ENCODE results near the gene SELENOI. TPM values are rescaled to one million over a fixed set of nuclear protein-coding genes. Genes with fewer than 3 reads are reported as not detected.

The SELENOI gene
- total and polyA plus RNA-seq, 2 of the 4 experiments (the other 2 are of a cell fraction): 5.1 to 25.1 TPM

DNA sequence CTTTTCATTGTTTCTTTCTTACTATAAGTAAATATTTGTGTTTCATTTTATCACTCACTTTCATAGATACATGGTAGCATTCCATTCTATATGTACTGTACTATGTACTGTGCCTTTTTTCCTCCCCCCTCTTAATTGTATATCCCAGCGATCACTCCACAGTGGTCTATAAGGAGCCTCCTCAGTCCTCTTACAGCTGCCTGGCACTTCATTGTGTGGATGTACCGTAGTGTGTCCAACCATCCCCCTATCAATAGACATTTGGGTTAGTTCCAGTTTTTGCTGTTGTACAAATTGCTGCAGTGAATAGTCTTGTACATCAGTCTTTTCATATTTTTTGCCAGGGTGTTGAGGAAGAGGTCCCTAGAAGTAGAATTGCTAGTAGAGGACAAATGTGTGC lies 34.3 kb downstream of the SELENOI start:
- Histone ChIP-seq H3K4me2 (ENCODE audit: low read depth, low read length) (no peak overlapping the region), H3K4me3 (ENCODE audit: insufficient read depth, low read depth, low read length) (no peak overlapping the region), H4K91ac (ENCODE audit: insufficient read depth, low read depth, low read length) (no peak overlapping the region), H4K20me1 (ENCODE audit: insufficient read depth, low read length) (no peaks in the 10 kb centered on the region), H2BK20ac (ENCODE audit: low read depth, low read length) (no peak overlapping the region), H2BK15ac (ENCODE audit: low read depth, low read length) (no peak overlapping the region), H3K23ac (ENCODE audit: low read depth, low read length) (no peak overlapping the region), H3K27ac (ENCODE audit: insufficient read depth, low read length) (no peak overlapping the region), H3K56ac (ENCODE audit: extremely low read depth, insufficient read depth, low read length) (no peak overlapping the region), H2AFZ (replicated peaks; ENCODE audit: low read length, poor library complexity) (no peak overlapping the region), H2BK120ac (ENCODE audit: low read depth, low read length) (no peak overlapping the region), H3K36me3 (ENCODE audit: control insufficient read depth, insufficient read depth, low read length) (peaks cover 5% of the 10 kb centered on the region; the same call in 1 of the 2 replicates), H2AK5ac (ENCODE audit: low read depth, low read length) (no peak overlapping the region), H3K4ac (ENCODE audit: low read depth, low read length) (no peak overlapping the region), H3K9ac (ENCODE audit: low read depth, low read length) (no peak overlapping the region), H4K5ac (ENCODE audit: low read depth, low read length) (no peak overlapping the region), H2AK9ac (replicated peaks; ENCODE audit: low read depth, low read length, poor library complexity) (no peak overlapping the region), H3K27me3 (ENCODE audit: control insufficient read depth, insufficient read depth, low read length) (no peaks in the 10 kb centered on the region), H3K4me1 (ENCODE audit: control insufficient read depth, insufficient read depth, low read length) (no peaks in the 10 kb centered on the region), H3K9me3 (ENCODE audit: control insufficient read depth, insufficient read depth, low read length) (no peaks in the 10 kb centered on the region), H3K9me1 (ENCODE audit: insufficient read depth, low read length) (no peaks in the 10 kb centered on the region), H3K14ac (replicated peaks; ENCODE audit: low read depth, low read length) (no peak overlapping the region; the same call in 1 of the 2 replicates), H3K18ac (ENCODE audit: low read depth, low read length) (no peak overlapping the region), H2BK5ac (ENCODE audit: low read depth, low read length, poor library complexity, severe bottlenecking) (no peak overlapping the region), H4K8ac (ENCODE audit: low read depth in 2 of 2, low read length in 2 of 2) (no peak overlapping the region), H3K79me1 (ENCODE audit: low read depth in 1 of 2, low read length in 2 of 2) (peaks cover 3 to 4% of the 10 kb centered on the region in 2 experiments; a peak in 3 of 4 replicates)
- POLR2A ChIA-PET (ENCODE audit: unreplicated experiment): no interaction called here
- CTCF ChIA-PET: interaction anchor here (0.6 kb wide), 1 partner anchor 393 kb away, joined by 3 read pairs; no protein-coding TSS in a partner anchor
- intact Hi-C loops (cut with micrococcal nuclease): no loop called here
- TF ChIP-seq, protein P1, sequence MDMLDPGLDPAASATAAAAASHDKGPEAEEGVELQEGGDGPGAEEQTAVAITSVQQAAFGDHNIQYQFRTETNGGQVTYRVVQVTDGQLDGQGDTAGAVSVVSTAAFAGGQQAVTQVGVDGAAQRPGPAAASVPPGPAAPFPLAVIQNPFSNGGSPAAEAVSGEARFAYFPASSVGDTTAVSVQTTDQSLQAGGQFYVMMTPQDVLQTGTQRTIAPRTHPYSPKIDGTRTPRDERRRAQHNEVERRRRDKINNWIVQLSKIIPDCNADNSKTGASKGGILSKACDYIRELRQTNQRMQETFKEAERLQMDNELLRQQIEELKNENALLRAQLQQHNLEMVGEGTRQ (IDR thresholded peaks at IDR 0.05; ENCODE audit: low read depth, low read length): no peak
- no peak for TF ChIP-seq CHD1 (IDR thresholded peaks at IDR 0.05; ENCODE audit: low read depth, low read length)
- TF ChIP-seq FOS (IDR thresholded peaks at IDR 0.05; ENCODE audit: low read depth, low read length): no peak
- TF ChIP-seq RAD21 (IDR thresholded peaks at IDR 0.05; ENCODE audit: low read length): no peak
- no TSS peak for BruUV-seq (replicated peaks)
- in situ Hi-C loops (cut with MboI; ENCODE audit: low sequenced_read_pairs): no loop called here
- DNase-seq (no peak), ATAC-seq (ENCODE audit: low read depth) (no peak)
- dilution Hi-C loops (cut with HindIII; ENCODE audit: low sequenced_read_pairs, unreplicated experiment): no loop called here
- WGBS, 2 experiments (ENCODE audit: extremely low coverage in 2 of 2, insufficient read length in 1 of 2): no CpG with 5 or more reads among the region's 2 CpGs
